NCI-H128 (cell line): Measurements from ENCODE around the gene TMEM63A.
"Not testable (repeated sequence)": the region's sequence is repeated elsewhere in the genome, so short reads cannot be mapped to it uniquely, and the experiment has no call there.

Experiments used
- DNase-seq: peaks from one replicate; lab custom pipeline; 2025; ENCODE audit not compliant: unreplicated experiment; lab: John Stamatoyannopoulos, UW

TMEM63A gene

DNA sequence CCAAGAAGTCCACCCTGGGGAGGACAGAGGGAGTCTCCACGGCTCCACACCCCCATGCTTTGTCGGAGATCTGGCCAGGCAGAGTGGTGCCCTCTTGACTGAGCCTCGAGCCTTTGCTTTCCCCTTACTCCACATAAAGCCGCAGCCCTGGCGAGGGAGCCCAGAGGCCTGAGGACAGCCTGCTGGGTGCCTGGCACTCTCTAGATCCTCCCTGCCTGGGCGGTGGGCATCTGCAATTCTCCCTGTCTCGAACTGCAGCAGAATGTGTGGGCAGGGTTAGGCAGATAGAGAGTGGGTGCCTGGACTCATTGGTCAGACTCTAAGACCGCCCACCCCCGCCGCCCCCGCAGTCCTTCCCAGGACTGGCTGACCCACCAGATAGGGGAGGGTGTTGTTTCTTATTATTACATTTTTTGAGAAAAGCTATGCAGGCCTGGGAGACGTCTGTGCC, 58.3 kb downstream of the TMEM63A start:
- no peak for DNase-seq

DNA sequence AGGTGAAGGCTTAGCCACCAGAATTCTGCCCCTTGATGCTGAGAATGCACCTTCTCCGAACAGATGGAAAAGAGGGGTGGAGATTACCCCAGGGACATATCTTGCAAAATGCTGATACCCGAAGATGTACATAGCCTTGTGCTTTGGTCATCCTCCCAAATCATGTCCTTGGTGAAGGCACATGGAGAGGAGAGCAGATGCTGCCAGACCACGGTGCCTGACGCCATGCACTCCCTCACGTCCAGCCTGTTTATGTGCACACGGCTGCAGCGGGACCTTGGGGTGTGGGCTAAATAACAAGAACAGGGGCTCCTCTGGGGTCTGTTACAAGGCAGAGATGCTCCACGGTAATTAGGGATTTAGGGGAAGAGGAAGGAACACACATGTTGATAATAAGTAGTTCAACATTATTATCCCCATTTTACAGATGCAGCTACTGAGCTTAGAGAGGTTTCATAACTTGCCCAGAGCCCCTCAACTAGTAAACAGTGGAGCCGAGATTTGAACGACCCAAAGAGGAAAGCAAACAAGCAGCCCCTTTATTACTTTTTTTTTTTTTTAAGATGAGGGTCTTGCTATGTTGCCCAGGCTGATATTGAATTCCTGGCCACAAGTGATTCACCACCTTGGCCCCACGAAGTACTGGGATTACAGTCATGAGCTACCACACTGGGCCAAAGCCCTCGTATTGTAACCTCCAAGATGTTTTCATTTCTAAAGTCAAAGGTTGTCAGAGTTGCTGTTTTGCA, 59.4 kb downstream of the TMEM63A start:
- no peak for DNase-seq

DNA sequence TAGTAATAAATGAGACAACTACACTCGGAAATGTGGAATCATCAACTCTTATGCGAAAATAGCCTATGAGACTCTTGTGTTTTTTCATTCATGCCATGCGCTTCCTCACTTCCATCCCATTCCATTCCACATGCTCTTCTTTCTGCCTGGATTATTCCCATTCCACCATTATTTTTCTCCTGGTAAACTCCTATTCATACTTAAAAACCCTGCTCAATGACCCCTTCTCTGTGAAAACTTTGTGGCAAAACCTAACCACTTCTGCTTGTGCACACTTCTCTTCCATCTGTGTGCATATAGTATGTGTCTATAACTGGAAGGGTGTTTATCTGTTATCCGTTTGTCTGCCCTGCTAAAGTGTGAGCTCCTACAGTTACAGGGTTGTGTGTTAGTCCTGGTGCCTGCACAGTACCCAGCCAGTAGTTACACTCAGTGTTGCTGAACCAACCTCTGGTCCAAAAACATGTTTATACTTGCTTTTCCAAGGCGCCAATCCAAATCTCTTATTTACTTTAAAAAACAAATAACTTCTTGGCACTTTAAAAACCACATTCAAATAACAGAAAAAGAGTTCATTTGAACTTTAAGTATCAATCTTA, 61.6 kb downstream of the TMEM63A start:
- DNase-seq: no peak

DNA sequence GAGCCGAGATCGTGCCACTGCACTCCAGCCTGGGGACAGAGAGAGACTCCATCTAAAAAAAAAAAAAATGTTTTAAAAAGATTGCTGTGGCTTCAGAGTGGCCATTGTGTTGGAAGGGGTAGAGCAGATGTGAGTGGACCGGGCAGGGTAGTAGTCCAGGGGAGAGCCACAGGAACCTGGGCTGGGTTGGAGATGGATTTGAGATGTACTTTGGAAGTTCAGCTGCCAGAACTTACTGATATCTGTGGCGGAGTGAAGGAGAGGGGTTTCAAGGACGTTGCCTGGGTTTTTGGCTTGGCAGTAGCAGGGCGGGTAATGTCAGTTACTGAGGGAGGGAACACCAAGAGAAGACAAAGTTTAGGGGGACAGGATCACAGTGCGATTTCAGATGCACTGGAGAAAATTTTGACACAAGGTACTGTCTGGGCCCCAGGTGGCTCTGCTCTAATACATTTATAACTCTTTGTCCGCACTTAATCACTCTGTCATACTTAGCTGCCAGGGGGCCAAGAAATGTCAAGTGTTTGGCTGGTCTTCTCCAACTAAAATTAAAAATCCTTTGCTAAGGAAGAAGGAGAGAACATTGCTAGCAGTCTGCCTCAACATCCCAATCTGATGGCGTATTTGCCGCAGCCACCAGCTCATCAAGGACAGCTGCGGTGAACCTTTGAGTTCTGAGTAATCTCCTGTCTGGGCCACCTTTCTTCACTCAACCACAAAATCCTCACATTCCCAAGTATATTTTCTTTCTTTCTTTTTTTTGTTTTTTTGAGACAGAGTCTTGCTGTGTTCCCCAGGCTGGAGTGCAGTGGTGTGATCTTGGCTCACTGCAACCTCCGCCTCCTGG, 62.6 kb downstream of the TMEM63A start:
- no peak for DNase-seq

DNA sequence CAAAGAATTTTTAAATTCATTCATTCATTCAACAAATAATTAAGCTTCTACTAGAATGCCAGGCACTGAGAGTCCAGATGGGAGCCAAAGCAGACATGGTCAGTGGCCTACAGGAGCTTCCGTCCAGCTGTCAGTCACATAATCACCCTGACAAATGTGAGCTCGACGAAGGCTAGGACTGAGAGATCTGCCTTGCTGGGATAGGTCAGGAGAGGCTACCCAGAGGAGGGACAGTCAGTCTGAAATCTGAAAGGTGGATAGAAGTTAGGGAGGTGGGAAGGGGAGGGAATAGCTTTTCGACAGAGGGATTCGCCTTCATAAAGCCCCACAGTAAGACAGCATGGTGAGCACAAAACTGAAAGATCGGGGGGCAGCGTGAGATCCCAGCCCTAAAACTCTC, 64.0 kb downstream of the TMEM63A start:
- DNase-seq: no peak

DNA sequence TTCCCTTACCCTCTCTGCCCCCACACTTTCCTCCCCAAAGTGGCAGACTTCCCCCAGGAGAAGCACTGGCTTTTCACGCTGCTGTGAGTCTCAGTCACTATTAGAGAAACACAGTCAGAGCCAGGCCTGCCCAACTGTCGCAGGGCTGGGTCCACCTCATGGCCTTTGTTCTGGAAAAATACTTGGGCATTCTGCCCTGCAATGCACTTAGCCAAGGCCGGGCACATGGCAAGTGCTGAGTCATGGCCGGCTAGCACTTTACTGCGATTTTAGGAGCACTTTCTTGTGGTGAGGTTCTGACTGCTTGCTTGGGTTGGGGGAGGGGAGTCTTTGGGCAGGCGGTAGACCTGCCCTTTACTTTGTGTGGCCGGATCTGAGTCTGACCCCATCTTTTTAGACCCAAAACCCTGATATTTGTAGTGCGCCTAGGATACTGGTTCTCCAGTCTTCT, 64.5 kb downstream of the TMEM63A start:
- DNase-seq: no peak

DNA sequence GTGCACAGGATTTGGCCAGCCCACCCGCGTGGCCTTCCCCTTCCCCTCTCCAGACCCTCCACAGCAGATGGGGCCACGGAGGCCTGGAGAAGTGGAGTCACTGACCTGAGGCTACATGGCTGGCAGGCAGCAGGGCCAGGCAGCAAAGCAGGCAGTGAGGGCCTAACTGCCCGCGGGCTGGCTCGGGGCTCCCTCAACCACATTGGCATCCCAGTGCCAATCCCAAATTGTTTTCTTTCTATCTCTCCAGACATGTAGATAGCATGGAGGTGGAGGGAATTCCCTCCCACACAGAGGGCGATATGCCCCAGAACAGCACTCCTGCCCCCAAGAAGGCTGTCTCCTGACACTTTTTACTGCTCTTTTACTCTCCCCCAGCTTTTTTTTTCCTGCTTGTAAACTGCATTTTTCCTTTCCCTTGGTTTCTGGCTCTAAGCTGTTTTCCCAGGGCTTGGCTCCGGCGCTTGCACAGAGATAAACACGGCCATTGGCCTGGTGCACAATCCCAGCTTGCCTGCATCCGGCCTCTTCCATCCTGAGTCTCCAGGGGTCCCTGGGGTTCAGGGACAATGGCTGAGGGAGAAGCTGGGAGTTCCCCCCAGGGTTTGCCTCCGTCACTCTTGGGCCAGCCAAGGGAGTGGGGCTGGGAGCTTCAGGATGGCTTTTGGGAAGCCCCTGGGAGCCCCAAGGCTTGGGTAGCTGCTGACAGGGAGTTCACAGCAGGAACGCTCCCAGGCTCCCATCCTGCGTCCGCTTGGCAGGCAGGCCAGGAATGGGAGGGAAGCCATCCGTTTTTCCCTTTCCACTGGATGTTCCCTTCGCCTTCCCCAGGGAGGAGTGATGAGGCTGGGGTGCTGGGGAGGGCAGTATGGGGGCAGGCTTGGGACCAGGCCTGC, 65.3 kb downstream of the TMEM63A start:
- no peak for DNase-seq

DNA sequence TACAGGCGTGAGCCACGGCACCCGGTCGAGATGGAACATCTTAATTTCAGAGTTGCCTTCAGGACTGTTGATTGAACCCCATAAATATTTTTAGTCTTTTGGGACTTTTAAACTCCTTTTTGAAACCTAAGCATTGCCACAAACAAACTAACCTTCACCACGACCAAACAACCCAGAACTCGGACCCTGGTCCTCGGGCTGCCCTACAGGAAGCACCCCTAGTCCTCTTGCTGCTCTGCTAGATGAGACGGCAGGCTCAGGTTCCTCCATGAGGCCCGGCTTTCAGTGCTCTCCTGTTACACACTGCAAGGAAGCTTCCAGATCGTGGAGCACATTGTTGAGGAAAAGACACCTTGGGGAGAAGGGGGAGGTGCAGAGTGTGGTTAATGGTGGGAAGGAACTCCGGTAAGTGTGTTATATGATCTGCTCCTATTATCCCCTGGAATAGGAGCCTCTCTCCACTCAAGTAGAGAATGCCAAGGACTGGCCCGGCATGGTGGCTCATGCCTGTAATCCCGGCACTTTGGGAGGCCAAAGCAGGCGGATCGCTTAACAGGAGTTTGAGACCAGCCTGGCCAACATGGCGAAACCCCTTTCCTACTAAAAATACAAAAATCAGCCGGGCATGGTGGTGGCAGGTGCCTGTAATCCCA, 66.5 kb downstream of the TMEM63A start:
- peak; percentile 54 for DNase-seq

DNA sequence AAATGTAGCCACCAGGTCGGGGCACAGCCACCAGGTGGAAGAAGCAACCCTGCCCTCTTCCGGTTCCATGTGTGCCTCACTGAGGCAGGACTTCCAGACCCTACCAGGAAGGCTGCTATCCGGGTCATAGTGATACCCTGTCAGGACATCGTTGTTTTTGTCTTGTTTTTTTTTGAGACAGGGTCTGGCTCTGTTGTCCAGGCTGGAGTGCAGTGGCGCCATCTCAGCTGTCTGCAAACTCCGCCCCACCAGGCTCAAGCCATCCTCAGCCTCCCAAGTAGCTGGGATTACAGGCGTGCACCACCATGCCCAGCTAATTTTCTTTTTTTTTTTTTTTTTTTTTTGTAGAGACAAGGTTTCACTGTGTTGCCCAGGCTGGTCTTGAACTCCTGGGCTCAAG, 67.1 kb downstream of the TMEM63A start:
- DNase-seq: not testable (repeated sequence)

DNA sequence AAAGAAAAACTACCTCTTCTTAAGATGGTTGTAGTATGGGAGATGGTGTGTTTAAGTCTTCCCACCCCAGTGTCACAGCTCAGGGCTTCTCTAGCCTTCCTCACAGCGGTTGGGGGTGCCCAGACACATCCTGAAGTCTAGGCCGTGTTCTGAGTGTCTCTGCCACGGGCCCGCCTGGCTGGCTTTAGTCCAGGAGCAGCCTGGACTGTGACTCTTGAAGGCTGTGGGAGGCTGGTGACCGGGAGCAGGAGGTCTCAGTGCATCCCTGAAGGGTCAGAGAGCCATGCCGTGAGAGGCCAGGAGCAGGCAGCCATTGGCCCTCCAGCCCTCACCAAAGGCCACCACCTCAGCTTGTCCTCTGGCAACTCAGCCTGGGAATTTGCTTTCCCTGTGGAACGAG, 67.8 kb downstream of the TMEM63A start:
- no peak for DNase-seq

DNA sequence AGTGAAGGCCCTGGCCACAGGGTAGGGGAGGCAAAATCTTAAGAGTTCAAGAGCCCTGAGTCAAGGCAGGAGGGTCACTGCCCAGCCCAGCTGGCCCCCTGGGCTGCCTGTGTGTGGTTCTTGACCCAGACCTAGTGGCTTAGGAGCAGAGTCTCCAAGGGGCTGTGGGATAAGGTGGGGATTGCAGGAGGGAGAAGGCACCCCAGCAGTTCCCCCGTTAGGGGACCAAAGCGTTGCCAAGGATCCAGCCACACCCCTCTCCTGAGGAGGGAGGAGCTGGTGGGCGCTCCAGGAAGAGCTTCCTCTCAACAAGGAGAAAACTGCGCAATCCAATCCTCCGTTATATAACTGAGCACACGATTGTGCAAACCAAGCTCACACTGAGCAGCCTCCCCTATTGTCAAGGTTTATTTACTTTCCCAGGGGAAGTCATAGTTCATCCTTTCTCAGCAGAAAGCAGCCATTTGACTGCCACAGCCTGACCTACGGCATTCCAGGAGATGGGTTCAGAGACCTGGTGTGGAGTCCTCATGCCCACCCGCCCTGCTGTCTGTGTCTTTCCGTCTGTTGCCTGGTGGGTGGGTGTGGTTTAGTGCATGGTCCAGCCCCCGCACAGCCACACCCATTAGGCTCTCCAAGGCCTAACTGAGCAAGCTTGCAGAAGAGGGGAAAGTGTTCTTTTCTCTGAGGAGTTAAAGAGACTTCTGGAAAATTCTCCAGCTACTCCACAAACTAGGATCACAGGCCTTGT, 68.8 kb downstream of the TMEM63A start:
- no peak for DNase-seq

DNA sequence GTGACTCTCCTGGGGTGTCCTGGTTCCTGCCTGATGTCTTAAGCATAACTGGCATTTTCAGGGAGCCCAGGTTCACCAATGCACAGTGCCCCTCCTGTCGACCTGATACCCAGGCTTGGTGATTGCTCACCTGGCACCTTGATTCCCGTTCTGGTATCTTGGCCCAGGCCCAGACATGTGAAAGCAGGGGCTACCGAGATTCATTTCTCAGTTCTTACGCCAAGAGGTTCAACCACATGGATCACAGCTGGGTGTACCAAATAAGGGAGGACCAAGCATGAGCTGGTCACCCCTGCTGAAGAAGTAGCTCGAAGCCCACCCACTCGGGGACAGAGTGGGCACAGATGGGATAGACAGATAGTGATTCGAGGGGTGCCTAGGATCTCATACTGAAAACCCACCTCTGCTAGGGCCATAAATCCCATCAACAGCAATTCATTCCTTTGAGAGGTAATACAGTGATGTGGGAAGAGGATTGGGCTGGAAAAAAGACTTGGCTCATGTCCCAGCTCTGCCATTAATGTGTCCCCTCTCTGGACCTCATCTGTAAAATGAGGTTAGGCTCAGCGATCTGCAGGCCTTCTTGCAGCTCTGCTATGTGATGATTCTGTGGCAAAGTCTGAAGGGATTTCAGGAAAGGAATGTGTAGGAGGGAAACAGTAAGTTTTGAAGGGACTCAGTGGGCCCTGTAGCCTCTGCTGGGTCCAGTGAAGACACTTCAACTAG, 69.5 kb downstream of the TMEM63A start:
- no peak for DNase-seq

DNA sequence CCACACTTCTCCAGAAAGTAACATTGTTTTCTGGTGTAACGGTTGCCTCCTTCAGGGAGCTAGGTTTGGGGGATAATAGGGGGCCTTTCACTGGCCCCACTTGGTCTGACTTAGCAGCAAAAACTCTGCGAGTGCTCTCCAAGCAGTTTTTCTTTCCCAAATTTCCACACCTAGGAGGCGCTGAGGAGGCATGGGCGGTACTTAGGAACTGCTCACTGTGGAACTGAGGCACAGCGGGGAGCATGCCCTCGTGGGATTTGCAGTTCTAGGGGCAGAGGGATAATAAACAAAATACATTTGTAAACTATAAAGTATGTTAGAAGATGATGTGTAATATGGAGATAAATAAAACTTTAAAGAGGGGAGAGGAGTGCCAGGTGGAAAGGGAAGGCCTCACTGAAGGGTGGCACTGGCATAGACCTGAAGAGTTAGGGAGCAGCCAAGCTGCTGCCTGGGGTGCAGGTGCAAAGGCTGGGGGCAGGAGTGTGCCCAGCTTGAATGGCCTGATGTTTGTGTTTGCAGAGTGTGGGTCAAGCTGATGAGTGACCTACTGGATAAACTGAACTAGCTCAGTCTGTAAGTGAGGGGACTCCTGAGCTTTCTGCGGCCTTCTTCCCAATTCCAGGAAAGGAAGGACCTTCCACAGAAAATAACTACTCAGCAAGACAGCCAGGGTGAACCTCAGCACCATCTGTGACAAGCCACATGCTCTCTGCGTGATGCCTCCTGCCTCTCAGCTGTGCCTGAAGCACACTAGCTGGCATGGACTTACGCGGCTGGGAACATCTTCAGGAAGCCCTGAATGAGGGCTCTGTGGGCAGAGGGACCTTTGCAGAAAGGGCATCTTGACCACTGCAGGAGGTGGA, 70.3 kb downstream of the TMEM63A start:
- no peak for DNase-seq

DNA sequence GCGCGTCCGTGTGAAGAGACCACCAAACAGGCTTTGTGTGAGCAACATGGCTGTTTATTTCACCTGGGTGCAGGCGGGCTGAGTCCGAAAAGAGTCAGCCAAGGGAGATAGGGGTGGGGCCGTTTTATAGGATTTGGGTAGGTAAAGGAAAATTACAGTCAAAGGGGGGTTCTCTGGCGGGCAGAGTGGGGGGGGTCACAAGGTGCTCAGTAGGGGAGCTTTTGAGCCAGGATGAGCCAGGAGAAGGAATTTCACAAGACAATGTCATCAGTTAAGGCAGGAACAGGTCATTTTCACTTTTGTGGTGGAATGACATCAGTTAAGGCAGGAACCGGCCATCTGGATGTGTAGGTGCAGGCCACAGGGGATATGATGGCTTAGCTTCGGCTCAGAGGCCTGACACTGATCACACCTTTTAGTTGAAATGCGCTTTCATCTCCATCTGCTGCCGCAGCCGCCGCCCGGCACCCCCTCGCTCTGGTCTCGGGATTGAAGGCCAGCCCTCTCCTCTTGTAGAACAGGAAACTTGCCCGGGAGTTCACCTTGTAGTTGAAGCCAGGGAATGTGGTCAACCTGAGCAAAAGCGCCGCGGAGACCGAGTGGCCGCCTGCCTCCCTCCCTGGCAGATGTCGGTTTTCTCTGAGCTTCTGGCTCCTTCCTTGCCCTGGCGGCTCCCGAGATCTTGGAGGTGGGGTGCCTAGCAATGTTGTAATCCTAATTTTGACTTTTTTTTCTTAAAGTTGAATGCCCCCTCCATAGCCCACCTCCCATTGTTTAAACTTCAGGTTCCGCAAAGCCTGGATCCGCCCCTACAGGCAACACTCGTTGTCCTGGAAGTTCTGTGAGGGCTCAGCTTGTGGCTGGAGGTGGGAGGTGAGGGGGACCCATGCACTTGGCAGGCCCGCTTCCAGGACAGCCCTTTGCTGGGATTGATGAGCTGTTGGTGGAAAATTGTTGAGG, 71.3 kb downstream of the TMEM63A start:
- not testable (repeated sequence) for DNase-seq

DNA sequence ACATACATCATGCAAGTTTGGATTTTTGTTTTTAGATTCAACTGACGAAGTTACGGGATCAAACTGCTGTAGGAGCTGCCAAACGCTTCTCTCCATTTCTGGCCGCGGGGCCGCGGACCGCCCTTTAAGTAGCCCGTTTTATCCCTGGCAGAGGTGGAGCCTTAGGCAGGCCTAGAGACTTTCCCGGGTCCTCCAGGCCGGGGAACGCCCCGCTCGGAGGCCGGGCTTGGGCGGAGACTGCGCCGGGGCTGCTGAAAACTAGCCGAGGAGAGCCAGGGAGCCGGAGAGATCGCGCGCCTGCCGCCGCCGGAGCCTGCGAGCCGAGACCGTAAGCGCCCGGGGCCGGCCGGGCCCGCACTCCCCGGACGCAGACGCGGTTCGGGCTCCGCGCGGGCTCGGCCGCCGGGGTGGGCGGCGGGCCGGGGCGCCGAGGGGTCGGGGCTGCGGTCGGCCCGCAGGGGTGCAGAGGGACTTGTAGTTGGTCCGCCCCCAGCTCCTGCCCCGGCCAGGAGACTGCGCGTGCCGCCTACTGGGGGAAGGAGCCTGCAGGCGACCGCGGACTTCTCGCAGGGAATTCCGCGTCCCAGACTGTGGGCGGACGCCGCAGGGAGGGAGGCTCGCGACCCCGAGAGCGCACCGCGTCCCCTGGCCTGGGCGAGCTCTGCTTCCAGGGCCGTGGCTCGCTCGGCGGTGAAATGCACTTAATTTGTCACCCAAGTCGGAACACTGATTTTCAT, 72.2 kb downstream of the TMEM63A start, which contains the start of gene EPHX1:
Gene EPHX1 (plus strand): TSS at position 283 of the 737 bp plus-strand sequence. CDS start 18,606 bp downstream, outside the sequence.
- DNase-seq: peak; percentile 68

DNA sequence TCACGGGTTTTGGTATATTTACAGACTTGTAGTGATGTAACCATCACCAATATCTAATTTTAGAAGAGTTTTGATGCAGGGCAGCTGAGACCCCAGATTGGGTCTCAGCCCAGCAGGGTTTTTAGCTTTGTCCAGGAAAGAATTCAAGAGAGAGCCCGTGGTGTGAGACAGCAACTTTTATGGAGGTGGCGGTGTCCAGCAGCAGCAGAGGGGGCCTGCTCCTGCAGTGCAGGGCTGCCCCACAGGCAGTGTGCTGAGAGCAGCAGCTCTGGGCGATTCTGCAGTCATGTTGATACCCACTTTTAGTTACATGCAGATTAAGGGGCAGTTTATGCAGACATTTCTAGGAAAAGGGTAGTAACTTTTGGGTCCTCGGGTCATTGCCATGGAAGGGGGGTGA, 74.0 kb downstream of the TMEM63A start:
- no peak for DNase-seq
